VCaP (cell line): ENCODE data around the gene ODAD3.

Experiments
- H3K27ac ChIP-seq: fragments of 450-650 bp; 2 replicates; pipeline ENCODE4 v1.5.1; 2017
- TF ChIP-seq, protein P1 (sequence below): fragments of 450-650 bp; conservative IDR thresholded peaks from 2 replicates; pipeline ENCODE4 v1.5.1; 2017; ENCODE audit warnings: mild to moderate bottlenecking, moderate library complexity

ODAD3 gene

DNA sequence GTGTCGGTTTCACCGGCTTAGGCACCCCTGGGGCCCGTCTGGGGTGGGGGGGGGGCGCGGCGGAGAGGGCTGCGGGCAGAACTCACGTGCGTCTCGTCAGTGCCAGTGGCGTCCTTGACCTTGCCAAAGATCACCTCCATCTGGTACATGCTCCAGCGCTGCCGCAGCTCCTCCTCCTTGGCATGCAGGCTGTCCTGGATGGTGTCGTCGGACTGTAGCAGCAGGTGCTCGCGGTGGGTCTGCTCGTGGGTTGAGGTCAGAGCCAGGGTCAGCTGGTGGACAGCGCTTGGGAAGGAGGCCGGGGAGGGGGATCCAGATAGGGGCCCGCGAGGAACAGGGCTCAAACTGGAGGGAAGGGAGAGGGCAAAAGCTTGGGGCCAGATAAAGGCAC is 11.1 kb downstream of the ODAD3 start:
- TF ChIP-seq, protein P1, sequence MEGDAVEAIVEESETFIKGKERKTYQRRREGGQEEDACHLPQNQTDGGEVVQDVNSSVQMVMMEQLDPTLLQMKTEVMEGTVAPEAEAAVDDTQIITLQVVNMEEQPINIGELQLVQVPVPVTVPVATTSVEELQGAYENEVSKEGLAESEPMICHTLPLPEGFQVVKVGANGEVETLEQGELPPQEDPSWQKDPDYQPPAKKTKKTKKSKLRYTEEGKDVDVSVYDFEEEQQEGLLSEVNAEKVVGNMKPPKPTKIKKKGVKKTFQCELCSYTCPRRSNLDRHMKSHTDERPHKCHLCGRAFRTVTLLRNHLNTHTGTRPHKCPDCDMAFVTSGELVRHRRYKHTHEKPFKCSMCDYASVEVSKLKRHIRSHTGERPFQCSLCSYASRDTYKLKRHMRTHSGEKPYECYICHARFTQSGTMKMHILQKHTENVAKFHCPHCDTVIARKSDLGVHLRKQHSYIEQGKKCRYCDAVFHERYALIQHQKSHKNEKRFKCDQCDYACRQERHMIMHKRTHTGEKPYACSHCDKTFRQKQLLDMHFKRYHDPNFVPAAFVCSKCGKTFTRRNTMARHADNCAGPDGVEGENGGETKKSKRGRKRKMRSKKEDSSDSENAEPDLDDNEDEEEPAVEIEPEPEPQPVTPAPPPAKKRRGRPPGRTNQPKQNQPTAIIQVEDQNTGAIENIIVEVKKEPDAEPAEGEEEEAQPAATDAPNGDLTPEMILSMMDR = no peak
- H3K27ac ChIP-seq = no peak overlapping the region

DNA sequence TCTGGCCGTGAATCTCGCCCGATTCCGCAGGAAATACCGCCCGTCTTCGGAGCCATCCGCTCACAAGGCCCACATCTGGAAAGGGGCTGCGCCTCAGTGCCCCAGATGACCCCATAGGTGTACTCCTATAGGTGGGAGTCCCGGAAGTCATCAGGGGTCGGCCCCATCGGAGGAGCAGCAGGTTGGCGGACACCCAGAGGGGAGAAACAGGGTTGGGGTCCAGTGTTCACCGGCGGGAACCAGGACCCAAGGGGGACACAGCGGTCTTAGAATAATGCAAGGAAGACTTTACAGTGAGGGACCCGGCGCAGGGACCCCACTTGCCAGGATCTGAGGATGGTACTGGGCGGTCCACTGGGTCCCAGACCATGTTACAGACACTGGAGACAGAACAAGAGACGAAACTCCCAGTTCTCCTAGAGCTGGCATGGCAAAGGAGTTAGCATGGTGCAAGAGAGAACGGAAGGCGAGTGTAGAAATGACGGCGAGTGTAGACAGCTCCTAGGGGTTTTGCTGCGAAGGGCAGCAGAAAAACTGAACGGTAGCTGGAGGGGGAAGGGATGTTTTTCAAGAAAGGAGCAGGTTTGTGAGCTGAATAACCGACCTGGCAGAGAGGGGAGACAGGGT is 11.6 kb downstream of the ODAD3 start:
- TF ChIP-seq, protein P1 = no peak
- no peak overlapping the region for H3K27ac ChIP-seq

DNA sequence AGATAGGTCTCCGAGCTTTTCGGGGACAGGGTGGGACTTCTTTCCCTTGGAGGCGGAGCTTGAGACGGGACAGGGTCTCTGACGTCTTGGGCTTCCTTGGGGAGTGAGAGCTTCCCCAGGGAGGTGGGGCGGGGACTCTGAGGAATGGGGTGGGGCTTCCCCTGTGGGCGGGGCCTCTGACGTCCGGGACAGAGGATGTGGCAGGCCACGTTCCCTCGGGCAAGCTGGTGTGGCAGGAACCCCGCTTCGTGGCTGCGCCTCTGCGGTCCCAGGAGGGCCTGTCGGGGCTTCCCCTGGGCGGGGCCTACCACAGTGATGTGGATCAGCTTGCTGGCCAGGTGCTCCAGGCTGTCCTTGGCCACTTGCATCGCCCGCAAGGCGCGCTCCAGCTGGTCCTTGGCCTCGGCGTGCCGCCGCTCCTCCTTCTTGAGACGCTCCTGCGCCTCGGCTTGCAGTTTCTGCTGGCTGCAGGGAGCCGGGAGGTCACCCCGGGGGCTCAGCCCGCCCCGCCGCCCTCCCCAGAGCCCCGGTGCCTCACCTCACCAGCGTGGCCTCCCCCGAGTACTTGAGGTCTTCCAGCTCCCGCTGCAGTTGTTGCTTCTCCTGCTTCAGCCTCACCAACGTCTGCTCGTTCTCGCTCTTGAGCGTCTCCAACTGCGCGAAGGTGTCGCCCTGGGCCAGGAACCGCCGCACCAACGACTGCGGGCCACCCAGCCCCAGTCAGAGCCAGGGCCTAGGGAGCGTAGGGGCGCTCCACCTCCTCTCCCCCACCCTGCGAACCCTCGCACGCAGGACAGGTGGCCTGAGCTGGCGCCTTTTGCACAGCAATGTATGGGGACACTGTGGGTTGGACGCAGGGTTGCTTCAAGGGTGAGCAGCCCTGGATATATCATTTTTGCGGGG is 12.5 kb downstream of the ODAD3 start:
- no peak overlapping the region for H3K27ac ChIP-seq
- TF ChIP-seq, protein P1 = no peak

DNA sequence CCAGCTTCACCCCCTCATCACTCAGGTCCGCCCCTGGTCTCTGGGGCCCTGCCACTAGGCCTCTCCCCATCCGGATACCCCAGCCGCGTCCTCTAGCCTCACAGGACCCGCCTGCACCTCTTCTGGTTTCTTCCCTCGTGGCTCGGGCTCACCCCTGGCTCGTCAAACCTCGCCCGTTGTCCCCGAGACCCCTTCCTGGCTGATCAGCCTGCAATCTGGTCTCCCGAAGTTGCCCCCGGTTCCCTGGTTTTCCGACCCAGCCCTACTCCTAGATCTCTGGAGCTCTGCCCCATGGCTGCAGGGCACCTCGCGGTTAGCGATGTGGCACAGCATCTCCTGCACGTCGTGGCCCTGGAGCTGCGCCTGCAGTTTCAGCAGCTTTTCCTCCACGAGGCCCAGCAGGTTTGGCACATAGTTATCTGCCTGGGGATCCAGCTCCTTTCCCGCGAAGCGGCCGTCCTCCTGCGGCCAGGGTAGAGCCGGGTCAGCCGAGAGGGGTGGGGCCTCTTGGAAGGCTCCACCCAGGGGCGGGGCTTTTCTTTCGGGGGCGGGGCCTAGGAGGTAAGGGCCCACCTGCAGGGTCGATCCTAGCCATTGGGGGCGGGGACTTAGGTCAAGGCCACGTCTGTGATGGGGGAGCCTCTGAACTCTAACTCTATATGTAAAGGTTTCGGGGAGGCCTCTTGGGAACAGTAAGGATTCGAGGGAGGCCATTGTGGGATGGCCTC is 13.4 kb downstream of the ODAD3 start:
- TF ChIP-seq, protein P1 = no peak
- no peak overlapping the region for H3K27ac ChIP-seq

DNA sequence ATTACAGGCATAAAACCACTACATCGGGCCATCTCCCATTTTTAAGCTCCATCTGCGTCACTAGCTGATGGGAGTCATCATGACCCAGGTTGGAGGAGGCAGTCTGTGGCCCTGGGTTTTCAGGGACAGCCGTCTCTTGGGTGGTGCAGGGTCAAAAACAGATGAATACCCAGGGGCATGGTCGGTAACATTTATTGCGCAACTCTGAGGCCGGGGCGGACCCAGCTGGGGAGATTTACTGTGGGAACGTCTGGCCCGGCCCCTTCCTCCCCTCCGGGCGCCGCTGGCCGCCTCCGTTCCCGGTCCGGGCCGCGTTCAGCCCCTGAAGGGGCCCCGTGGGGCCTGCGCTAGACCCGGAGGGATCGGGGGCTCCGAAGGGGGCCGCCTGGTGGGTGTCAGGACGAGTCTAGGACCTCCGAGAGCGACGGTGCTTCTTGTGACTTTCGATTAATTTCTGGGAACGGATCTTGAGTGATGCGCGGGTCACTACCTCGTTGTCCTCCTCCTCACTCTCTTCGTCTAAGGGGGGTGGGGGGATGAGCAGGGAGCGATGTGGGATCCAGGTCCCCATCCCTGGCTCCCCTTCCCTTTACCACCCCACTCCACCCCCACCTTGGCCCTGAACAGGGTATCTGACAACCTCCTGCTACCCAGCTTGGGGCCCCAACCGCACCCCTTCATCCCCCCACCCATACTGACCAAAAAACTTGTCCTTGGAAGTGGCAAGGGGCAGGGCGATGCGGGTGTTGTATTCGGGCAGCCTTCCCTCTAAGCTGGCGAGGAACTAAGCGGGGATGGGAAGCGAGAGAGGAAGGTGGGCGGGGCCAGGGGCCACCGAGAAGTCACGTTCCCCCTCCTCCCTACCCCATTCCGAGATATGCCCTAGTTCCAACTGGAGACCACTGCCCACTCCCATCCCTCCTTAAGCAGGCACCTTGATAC is 14.2 kb downstream of the ODAD3 start:
- H3K27ac ChIP-seq = no peak overlapping the region
- TF ChIP-seq, protein P1 = no peak

DNA sequence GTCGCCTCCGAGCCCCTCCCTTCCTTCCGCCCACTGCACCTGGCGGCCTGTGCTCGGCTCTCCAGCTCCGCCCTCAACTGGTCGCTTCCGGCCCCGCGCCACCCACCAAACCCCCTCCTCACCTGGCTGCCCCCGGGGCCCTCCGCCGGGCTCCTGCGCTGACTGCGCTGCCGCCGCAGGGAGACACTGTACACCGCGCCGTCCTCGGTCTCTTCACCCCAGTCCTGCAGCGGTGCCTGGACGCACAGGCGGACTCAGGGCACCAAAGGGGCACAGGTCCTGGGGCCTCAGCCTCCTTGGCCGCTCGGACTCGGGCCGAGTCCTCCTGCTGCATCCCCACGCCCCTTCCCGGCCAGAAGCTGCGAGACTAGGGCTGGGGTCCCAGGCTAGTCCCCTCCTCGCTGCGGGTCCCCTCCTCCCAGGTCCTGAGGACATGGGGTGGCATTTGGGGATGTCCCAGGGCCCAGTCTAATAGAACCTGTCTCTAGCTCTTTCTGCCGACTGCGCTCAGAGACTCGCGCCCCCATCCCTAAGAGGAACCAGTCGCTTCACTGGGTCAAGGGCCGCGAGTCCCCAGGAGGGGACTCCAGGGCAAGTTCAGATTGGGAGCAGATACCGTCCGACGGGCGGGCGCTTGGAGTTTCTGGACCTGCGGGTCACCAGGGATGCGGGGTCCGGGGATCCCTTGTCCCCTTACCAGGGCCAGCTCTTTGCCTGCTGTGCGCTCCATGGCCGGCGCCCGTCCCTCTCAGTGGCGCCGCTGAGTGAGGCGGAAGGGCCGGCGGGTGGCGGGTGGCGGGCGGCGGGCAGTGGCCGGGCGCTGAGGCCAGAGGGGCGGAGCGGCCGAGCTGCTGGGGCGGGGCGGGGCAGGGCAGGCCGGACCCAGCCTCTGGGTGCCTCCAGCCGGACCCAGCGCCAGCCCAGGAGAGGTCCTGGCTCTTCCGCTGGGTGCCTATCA is 16.1 kb downstream of the ODAD3 start, which contains the start of gene RGL3:
RGL3 (minus strand) TSS at position 766 of the 958 bp plus-strand sequence; CDS start at position 730, 36 bp downstream.
- peak within 1 kb of the TSS; percentile 79 for H3K27ac ChIP-seq
- TF ChIP-seq, protein P1 = no peak
